Peyer's patch (tissue), 4 donors: ENCODE results near the gene ERC2. TPM values are rescaled to one million over a fixed set of nuclear protein-coding genes. Genes with fewer than 3 reads are reported as not detected.

Experiments
- DNase-seq, 3 donors: peaks; one replicate each; pipeline ENCODE4 v3.0.0-alpha.2; 2017 to 2019
- H3K27ac ChIP-seq, 4 donors: fragments of 200-600 bp; sonication (generic); one replicate each; pipeline ENCODE4 v1.5.1; 2016 to 2019
- H3K27me3 ChIP-seq, 2 donors: fragments of 200-600 bp; sonication (generic); one replicate each; pipeline ENCODE4 v1.5.1; 2019
- H3K36me3 ChIP-seq, 3 donors: fragments of 200-600 bp; sonication (generic); one replicate each; pipeline ENCODE4 v1.5.1; 2016 to 2019
- H3K4me1 ChIP-seq, 4 donors: fragments of 200-600 bp; sonication (generic); one replicate each; pipeline ENCODE4 v1.5.1; 2016 to 2019
- H3K4me3 ChIP-seq, 4 donors: fragments of 200-600 bp; sonication (generic); 1 replicate in 3 of 4; 2 replicates in 1 of 4; pipeline ENCODE4 v1.5.1; 2016 to 2019; ENCODE audit warnings: mild to moderate bottlenecking in 1 of 4
- H3K9me3 ChIP-seq, 4 donors: fragments of 200-600 bp; sonication (generic); one replicate each; pipeline ENCODE4 v1.5.1; 2016 to 2019; ENCODE audit warnings: mild to moderate bottlenecking in 1 of 4
- CTCF ChIP-seq, 6 experiments: fragments of 450-650 bp in 4 of 6; fragments of 200-600 bp in 2 of 6; sonication (generic) in 1 of 6; IDR thresholded peaks; one replicate each; pipeline ENCODE4 v1.5.1; 2017 to 2019; ENCODE audit warnings: antibody characterized with exemption in 6 of 6, mild to moderate bottlenecking in 3 of 6, moderate library complexity in 1 of 6
- POLR2A ChIP-seq, 2 donors: fragments of 450-650 bp; IDR thresholded peaks; one replicate each; pipeline ENCODE4 v1.5.1; 2017; ENCODE audit warnings: antibody characterized with exemption in 2 of 2, mild to moderate bottlenecking in 2 of 2, moderate library complexity in 2 of 2
- total RNA-seq, 4 donors: library from RNA; depleted of rRNA; stranded (reverse); fragments of >200 nt; gene quantifications; one replicate each; pipeline ENCODE4 v1.1.0, GENCODE V29; 2016

The ERC2 gene
- total RNA-seq, 4 donors from 2014 or later, result 0.18 to 0.83 TPM; not detected in 2

DNA sequence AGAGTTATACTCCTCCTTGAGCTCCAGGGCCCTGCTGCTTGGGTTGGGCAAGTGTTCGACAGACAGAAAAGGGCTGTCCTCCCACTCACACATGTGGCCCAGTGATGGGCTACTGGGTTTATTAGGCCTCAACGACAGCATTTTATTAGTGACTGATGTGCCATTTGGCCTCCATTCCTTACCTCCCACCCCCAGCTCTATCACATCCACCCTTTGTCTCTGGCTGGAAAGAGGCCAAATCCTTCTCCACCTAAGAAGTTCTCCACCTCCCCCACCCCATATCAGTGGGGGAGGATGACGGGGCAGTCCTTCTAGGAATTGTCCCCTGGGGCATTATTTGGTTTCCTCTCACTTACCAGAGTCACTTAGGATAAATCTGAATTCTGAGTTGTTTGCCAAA, 924.0 kb downstream of the ERC2 start:
- no peaks in the 10 kb centered on the region for H3K4me1 ChIP-seq
- DNase-seq, result no peak
- no peaks in the 10 kb centered on the region for H3K36me3 ChIP-seq
- H3K27ac ChIP-seq, result no peak overlapping the region
- no peak overlapping the region for H3K4me3 ChIP-seq
- TF ChIP-seq POLR2A (IDR thresholded peaks at IDR 0.05) (no peak), CTCF (IDR thresholded peaks at IDR 0.05) (no peak)
- no peaks in the 10 kb centered on the region for H3K9me3 ChIP-seq
- no peaks in the 10 kb centered on the region for H3K27me3 ChIP-seq

GRCh38 chr3:55543181-55543614, 925.1 kb downstream of the ERC2 start:
- TF ChIP-seq CTCF (IDR thresholded peaks at IDR 0.05) (no peak), POLR2A (IDR thresholded peaks at IDR 0.05) (no peak)
- Histone ChIP-seq H3K4me1 (no peaks in the 10 kb centered on the region), H3K27ac (no peak overlapping the region), H3K9me3 (no peaks in the 10 kb centered on the region), H3K36me3 (no peaks in the 10 kb centered on the region), H3K27me3 (no peaks in the 10 kb centered on the region), H3K4me3 (no peak overlapping the region)
- no peak for DNase-seq

GRCh38 chr3:55541456-55541855, 926.8 kb downstream of the ERC2 start:
- no peak for DNase-seq
- no peaks in the 10 kb centered on the region for H3K9me3 ChIP-seq
- no peaks in the 10 kb centered on the region for H3K27me3 ChIP-seq
- H3K36me3 ChIP-seq, result no peaks in the 10 kb centered on the region
- TF ChIP-seq POLR2A (IDR thresholded peaks at IDR 0.05) (no peak), CTCF (IDR thresholded peaks at IDR 0.05) (no peak)
- no peaks in the 10 kb centered on the region for H3K4me1 ChIP-seq
- H3K27ac ChIP-seq, result no peak overlapping the region
- no peak overlapping the region for H3K4me3 ChIP-seq

DNA sequence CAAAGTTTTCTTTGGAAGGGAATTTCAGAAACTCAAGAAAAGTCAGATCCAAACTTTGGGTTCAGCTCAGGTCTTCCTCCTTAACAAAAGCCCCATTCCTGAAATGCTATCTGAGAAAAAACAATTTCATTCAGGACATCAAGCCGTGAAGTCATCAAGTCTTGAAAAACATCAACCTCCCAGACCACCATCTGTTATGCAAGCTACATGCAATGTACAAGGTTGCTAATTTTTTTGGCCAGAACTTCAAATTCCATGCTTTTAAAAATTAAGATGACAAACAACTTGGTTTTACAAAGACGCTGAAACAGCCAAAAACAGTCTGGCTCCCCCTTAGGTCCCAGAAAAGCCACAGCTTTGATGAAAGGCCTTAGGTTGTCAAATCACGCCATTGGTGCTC, 927.3 kb downstream of the ERC2 start:
- H3K4me1 ChIP-seq, result no peaks in the 10 kb centered on the region
- DNase-seq, result no peak
- no peak overlapping the region for H3K27ac ChIP-seq
- no peaks in the 10 kb centered on the region for H3K27me3 ChIP-seq
- no peaks in the 10 kb centered on the region for H3K36me3 ChIP-seq
- H3K9me3 ChIP-seq, result no peaks in the 10 kb centered on the region
- TF ChIP-seq POLR2A (IDR thresholded peaks at IDR 0.05), result no peak
- H3K4me3 ChIP-seq, result no peak overlapping the region

DNA sequence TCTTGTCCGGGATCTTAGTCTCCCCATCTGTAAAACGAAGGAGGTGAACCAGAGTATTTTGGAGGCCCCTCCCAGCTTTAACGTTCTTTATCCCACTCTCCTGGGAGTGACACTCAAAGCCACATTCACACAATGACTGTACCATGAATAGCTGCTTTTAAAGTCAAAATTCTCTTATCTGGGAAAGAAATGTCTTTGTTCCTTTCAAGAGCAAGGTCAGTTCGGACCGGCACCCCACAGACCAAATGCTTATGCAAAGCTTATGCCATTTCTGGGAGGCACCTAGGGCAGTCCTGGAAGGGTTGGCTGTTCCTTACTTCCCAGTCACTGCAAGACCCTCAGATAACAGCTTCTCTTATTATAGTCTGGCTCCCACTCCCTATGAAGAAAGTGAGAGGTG, 927.7 kb downstream of the ERC2 start:
- Histone ChIP-seq H3K4me3 (no peak overlapping the region), H3K27me3 (no peaks in the 10 kb centered on the region), H3K9me3 (no peaks in the 10 kb centered on the region), H3K36me3 (no peaks in the 10 kb centered on the region), H3K27ac (no peak overlapping the region), H3K4me1 (no peaks in the 10 kb centered on the region)
- TF ChIP-seq CTCF (IDR thresholded peaks at IDR 0.05) (no peak), POLR2A (IDR thresholded peaks at IDR 0.05) (no peak)
- no peak for DNase-seq

- no peak overlapping the region for H3K4me3 ChIP-seq
- no peak overlapping the region for H3K27ac ChIP-seq
- no peaks in the 10 kb centered on the region for H3K9me3 ChIP-seq
- H3K4me1 ChIP-seq, result no peaks in the 10 kb centered on the region
- H3K36me3 ChIP-seq, result no peaks in the 10 kb centered on the region
- TF ChIP-seq CTCF (IDR thresholded peaks at IDR 0.05) (no peak), POLR2A (IDR thresholded peaks at IDR 0.05) (no peak)
- H3K27me3 ChIP-seq, result no peaks in the 10 kb centered on the region
- no peak for DNase-seq
These were observed 930.1 kb downstream of the ERC2 start for GRCh38 chr3:55538158-55538557.
